PC-9 (cell line): Measurements from ENCODE around the gene GNLY.

Source experiments
- CTCF ChIP-seq: fragments of 200-600 bp; sonication (generic); conservative IDR thresholded peaks from 2 replicates; pipeline ENCODE4 v1.6.1; 2017; ENCODE audit warnings: mixed run types, antibody characterized with exemption, mild to moderate bottlenecking, moderate library complexity
- EZH2 ChIP-seq: fragments of 200-600 bp; sonication (generic); IDR thresholded peaks from 2 replicates; pipeline ENCODE4 v1.8.0; 2017; ENCODE audit warnings: antibody characterized with exemption, low read depth

GRCh38 chr2:85652056-85652455 is 42.1 kb upstream of the GNLY start:
- no peak for TF ChIP-seq EZH2
- no peak for TF ChIP-seq CTCF
